ENCODE data around the gene SIX4. TPM values are rescaled to one million over a fixed set of nuclear protein-coding genes. Genes with fewer than 3 reads are reported as not detected.

Gene SIX4
- polyA plus RNA-seq (2013), result 5.0 and 5.2 TPM in 2 replicates

DNA sequence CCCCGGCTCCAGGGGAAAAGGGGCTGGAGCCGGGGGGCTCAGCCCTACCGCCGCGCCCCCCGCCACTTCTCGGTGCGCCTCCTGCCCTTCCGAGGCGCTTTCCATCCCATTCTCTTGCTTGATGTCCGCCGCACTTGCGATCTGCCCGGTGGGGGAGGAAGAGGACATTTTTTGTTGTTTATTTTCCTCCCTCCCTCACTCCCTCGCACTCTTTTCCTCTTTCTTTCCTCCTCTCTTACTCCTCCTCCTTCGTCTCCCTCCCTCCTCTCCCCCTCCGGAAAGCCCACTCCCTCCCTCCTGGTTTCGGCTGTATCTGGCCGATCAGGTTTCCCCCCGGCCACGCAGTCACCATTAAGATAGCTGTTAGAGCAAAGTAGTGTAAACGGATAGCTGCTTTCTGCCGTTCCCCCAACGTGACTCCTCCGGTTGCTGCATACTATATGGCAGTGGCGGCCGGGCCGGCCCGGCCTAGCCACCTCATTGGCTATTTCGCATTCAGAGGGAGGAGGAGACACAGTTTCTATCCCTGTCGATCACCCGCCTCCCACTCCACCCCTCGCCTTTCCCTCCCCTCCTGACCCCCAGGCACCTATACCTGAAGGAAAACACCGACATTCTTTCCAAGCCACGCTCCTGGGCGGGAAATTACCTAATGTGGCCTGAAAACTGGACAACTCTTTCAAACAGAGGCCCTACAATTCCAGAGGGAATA, at the start of gene SIX4:
SIX4 (minus strand) TSS at position 445 of the 712 bp plus-strand sequence; CDS start at position 168, 277 bp downstream.
- Histone ChIP-seq H3K27ac (ENCODE audit: low read depth, low read length) (peak within 1 kb of the TSS; percentile 89), H3K27me3 (ENCODE audit: insufficient read depth, low read length) (no peaks in the 10 kb centered on the region), H3K36me3 (ENCODE audit: control insufficient read depth in 1 of 2, insufficient read depth in 2 of 2, low read length in 2 of 2) (peaks cover 4 to 9% of the 10 kb centered on the region in 2 experiments), H3K23ac (ENCODE audit: low read length) (no peak within 1 kb of the TSS), H2BK12ac (ENCODE audit: low read length) (peak within 1 kb of the TSS; percentile 74), H2BK120ac (ENCODE audit: insufficient read depth, low read length, poor library complexity) (peak within 1 kb of the TSS; percentile 50), H3K4me1 (ENCODE audit: control insufficient read depth in 1 of 2, insufficient read depth in 2 of 2, low read length in 2 of 2) (peaks cover 5% of the 10 kb centered on the region in 2 experiments), H3K14ac (ENCODE audit: low read length) (peak within 1 kb of the TSS; percentile 98), H3K4ac (ENCODE audit: low read depth, low read length) (peak within 1 kb of the TSS; percentile 98), H4K91ac (ENCODE audit: low read depth, low read length) (peak within 1 kb of the TSS; percentile 90), H3K4me2 (ENCODE audit: low read length) (peak within 1 kb of the TSS; percentile 100), H4K12ac (ENCODE audit: low read depth, low read length) (peak within 1 kb of the TSS; percentile 91), H2BK5ac (ENCODE audit: low read depth, low read length, poor library complexity) (peak within 1 kb of the TSS; percentile 37), H4K8ac (ENCODE audit: low read depth, low read length) (peak within 1 kb of the TSS; percentile 72), H2AFZ (ENCODE audit: insufficient read depth, low read length, poor library complexity) (peak within 1 kb of the TSS; percentile 91), H3K79me1 (ENCODE audit: low read length) (peaks cover 18% of the 10 kb centered on the region), H3K79me2 (ENCODE audit: control insufficient read depth, insufficient read depth, low read length, poor library complexity) (peaks cover 18% of the 10 kb centered on the region), H3K9ac (ENCODE audit: low read length) (peak within 1 kb of the TSS; percentile 77), H3K4me3 (ENCODE audit: low read depth, low read length) (peak within 1 kb of the TSS; percentile 86), H2AK5ac (ENCODE audit: low read length) (peak within 1 kb of the TSS; percentile 23), H3K9me3 (ENCODE audit: insufficient read depth, low read depth, low read length) (no peaks in the 10 kb centered on the region), H3K18ac (ENCODE audit: low read length) (peak within 1 kb of the TSS; percentile 97)
- peak; percentile 80 to 82 for DNase-seq
- WGBS (ENCODE audit: extremely low coverage, insufficient coverage, insufficient read length), result no CpG with 5 or more reads among the region's 36 CpGs

DNA sequence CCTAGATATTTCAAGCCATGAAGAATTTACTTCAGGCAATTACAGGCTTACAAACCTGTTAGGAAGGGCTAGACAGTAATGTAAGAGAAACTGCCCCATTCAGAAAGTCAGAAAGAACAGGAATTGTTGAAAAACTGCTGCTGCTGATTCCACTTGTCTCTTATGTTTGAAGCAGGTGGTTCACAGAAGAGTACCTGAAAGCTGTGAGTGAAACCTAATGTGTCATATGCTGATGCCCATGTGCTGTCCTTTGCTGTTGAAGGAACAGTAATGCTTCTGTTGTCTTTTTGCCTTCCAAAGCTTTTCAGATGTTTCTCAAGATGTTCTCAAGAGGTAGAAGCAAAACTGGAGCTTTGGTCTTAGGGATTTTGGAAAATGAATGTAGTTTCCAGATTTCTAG, 49.4 kb upstream of the SIX4 start:
- Histone ChIP-seq H3K4me2 (ENCODE audit: low read length) (no peak overlapping the region), H3K18ac (ENCODE audit: low read length) (no peak overlapping the region)

DNA sequence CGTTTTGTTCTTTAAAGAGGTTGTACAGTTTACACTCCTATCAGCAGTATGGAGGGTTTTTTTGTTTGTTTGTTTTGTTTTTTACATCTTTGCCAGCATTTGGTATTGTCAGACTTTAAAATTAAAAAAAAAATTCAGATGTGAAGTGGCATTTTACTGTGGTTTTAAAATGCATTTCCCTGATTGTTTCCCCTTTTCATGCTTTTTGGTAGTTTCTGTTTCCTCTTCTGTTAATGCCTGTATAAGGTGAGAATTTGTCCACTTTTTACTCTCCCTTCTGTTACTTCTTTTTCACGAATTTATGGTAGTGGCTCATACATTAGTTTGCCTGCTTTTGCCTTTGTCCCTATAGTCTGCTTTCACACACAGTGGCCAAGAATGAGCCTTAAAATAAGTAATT, 47.0 kb upstream of the SIX4 start:
- Histone ChIP-seq H3K14ac (ENCODE audit: low read length) (no peak overlapping the region), H3K27me3 (ENCODE audit: insufficient read depth, low read length) (no peaks in the 10 kb centered on the region), H3K18ac (ENCODE audit: low read length) (no peak overlapping the region), H2BK12ac (ENCODE audit: low read length) (no peak overlapping the region), H3K4me1 (ENCODE audit: control insufficient read depth in 1 of 2, insufficient read depth in 2 of 2, low read length in 2 of 2) (no peaks in the 10 kb centered on the region), H2AK5ac (ENCODE audit: low read length) (no peak overlapping the region), H3K23ac (ENCODE audit: low read length) (no peak overlapping the region), H4K8ac (ENCODE audit: low read depth, low read length) (no peak overlapping the region), H3K9me3 (ENCODE audit: insufficient read depth, low read depth, low read length) (no peaks in the 10 kb centered on the region), H2AFZ (ENCODE audit: insufficient read depth, low read length, poor library complexity) (no peak overlapping the region), H3K36me3 (ENCODE audit: control insufficient read depth in 1 of 2, insufficient read depth in 2 of 2, low read length in 2 of 2) (no peaks in the 10 kb centered on the region), H2BK5ac (ENCODE audit: low read depth, low read length, poor library complexity) (no peak overlapping the region), H3K79me2 (ENCODE audit: control insufficient read depth, insufficient read depth, low read length, poor library complexity) (no peaks in the 10 kb centered on the region), H4K12ac (ENCODE audit: low read depth, low read length) (no peak overlapping the region), H3K4me2 (ENCODE audit: low read length) (no peak overlapping the region), H3K4ac (ENCODE audit: low read depth, low read length) (no peak overlapping the region), H2BK120ac (ENCODE audit: insufficient read depth, low read length, poor library complexity) (no peak overlapping the region), H4K91ac (ENCODE audit: low read depth, low read length) (no peak overlapping the region), H3K4me3 (ENCODE audit: low read depth, low read length) (no peak overlapping the region), H3K9ac (ENCODE audit: low read length) (no peak overlapping the region), H3K27ac (ENCODE audit: low read depth, low read length) (no peak overlapping the region), H3K79me1 (ENCODE audit: low read length) (no peaks in the 10 kb centered on the region)
- no peak for DNase-seq
- no CpG with 5 or more reads among the region's 2 CpGs for WGBS (ENCODE audit: extremely low coverage, insufficient coverage, insufficient read length)

More for the DNA sequence above, 49.4 kb upstream of the SIX4 start:
- no peaks in the 10 kb centered on the region for H3K79me1 ChIP-seq (ENCODE audit: low read length)
- no peak for DNase-seq
- H3K4ac ChIP-seq (ENCODE audit: low read depth, low read length), result no peak overlapping the region
- no peak overlapping the region for H2AFZ ChIP-seq (ENCODE audit: insufficient read depth, low read length, poor library complexity)
- H2BK120ac ChIP-seq (ENCODE audit: insufficient read depth, low read length, poor library complexity), result no peak overlapping the region
- no peak overlapping the region for H2AK5ac ChIP-seq (ENCODE audit: low read length)
- no peak overlapping the region for H4K91ac ChIP-seq (ENCODE audit: low read depth, low read length)
- H3K9ac ChIP-seq (ENCODE audit: low read length), result no peak overlapping the region
- H4K8ac ChIP-seq (ENCODE audit: low read depth, low read length), result no peak overlapping the region
- no peaks in the 10 kb centered on the region for H3K27me3 ChIP-seq (ENCODE audit: insufficient read depth, low read length)
- H3K4me1 ChIP-seq (ENCODE audit: control insufficient read depth in 1 of 2, insufficient read depth in 2 of 2, low read length in 2 of 2), result no peaks in the 10 kb centered on the region
- no peaks in the 10 kb centered on the region for H3K36me3 ChIP-seq (ENCODE audit: control insufficient read depth in 1 of 2, insufficient read depth in 2 of 2, low read length in 2 of 2)
- H3K27ac ChIP-seq (ENCODE audit: low read depth, low read length), result no peak overlapping the region
- no peak overlapping the region for H2BK12ac ChIP-seq (ENCODE audit: low read length)
- no peak overlapping the region for H4K12ac ChIP-seq (ENCODE audit: low read depth, low read length)
- no peak overlapping the region for H3K14ac ChIP-seq (ENCODE audit: low read length)
- H3K23ac ChIP-seq (ENCODE audit: low read length), result no peak overlapping the region
- no peak overlapping the region for H2BK5ac ChIP-seq (ENCODE audit: low read depth, low read length, poor library complexity)
- H3K79me2 ChIP-seq (ENCODE audit: control insufficient read depth, insufficient read depth, low read length, poor library complexity), result no peaks in the 10 kb centered on the region
- H3K9me3 ChIP-seq (ENCODE audit: insufficient read depth, low read depth, low read length), result no peaks in the 10 kb centered on the region
- H3K4me3 ChIP-seq (ENCODE audit: low read depth, low read length), result no peak overlapping the region

DNA sequence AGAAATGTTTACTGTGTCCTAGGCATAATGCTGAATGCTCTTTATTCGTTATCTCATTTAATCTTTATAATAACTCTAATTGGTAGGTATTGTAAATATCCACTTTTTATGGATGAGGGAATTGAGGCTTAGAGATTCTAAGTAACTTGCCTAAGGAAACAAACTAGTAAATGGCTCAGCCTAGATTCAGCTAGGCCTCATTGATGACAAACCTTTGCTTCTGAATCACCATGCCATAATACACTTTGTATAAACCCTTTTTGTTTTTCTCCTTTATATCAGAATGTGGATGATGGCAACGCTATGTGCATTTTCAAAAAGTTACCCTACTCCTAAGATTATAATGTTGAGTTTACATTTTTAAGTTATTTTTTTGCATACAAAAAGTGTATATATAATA, 44.5 kb upstream of the SIX4 start:
- no peak overlapping the region for H3K9ac ChIP-seq (ENCODE audit: low read length)
- H3K36me3 ChIP-seq (ENCODE audit: control insufficient read depth in 1 of 2, insufficient read depth in 2 of 2, low read length in 2 of 2), result no peaks in the 10 kb centered on the region
- no peak overlapping the region for H3K14ac ChIP-seq (ENCODE audit: low read length)
- no peak overlapping the region for H3K27ac ChIP-seq (ENCODE audit: low read depth, low read length)
- no peak for DNase-seq
- H3K4me3 ChIP-seq (ENCODE audit: low read depth, low read length), result no peak overlapping the region
- H4K91ac ChIP-seq (ENCODE audit: low read depth, low read length), result no peak overlapping the region
- no CpG with 5 or more reads among the region's 2 CpGs for WGBS (ENCODE audit: extremely low coverage, insufficient coverage, insufficient read length)
- no peaks in the 10 kb centered on the region for H3K4me1 ChIP-seq (ENCODE audit: control insufficient read depth in 1 of 2, insufficient read depth in 2 of 2, low read length in 2 of 2)
- H3K79me2 ChIP-seq (ENCODE audit: control insufficient read depth, insufficient read depth, low read length, poor library complexity), result no peaks in the 10 kb centered on the region
- no peak overlapping the region for H4K12ac ChIP-seq (ENCODE audit: low read depth, low read length)
- H2AK5ac ChIP-seq (ENCODE audit: low read length), result no peak overlapping the region
- no peaks in the 10 kb centered on the region for H3K9me3 ChIP-seq (ENCODE audit: insufficient read depth, low read depth, low read length)
- no peak overlapping the region for H3K18ac ChIP-seq (ENCODE audit: low read length)
- no peak overlapping the region for H2BK120ac ChIP-seq (ENCODE audit: insufficient read depth, low read length, poor library complexity)
- H4K8ac ChIP-seq (ENCODE audit: low read depth, low read length), result no peak overlapping the region
- no peak overlapping the region for H3K23ac ChIP-seq (ENCODE audit: low read length)
- H3K79me1 ChIP-seq (ENCODE audit: low read length), result no peaks in the 10 kb centered on the region
- H3K4ac ChIP-seq (ENCODE audit: low read depth, low read length), result no peak overlapping the region
- no peaks in the 10 kb centered on the region for H3K27me3 ChIP-seq (ENCODE audit: insufficient read depth, low read length)
- no peak overlapping the region for H2AFZ ChIP-seq (ENCODE audit: insufficient read depth, low read length, poor library complexity)
- H3K4me2 ChIP-seq (ENCODE audit: low read length), result no peak overlapping the region
- no peak overlapping the region for H2BK12ac ChIP-seq (ENCODE audit: low read length)
- no peak overlapping the region for H2BK5ac ChIP-seq (ENCODE audit: low read depth, low read length, poor library complexity)
